HL-60 (cell line): ENCODE data around the gene KRT14.

Experiments
- DNase-seq, 2 experiments: peaks; one replicate each; pipeline ENCODE4 v3.0.0-alpha.2; 2010 to 2020; ENCODE audit warnings: low read depth in 1 of 2, low spot score in 1 of 2
- H3K27ac ChIP-seq: fragments of 250-450 bp; sonication (Bioruptor Pico); replicated peaks from 2 replicates; pipeline ENCODE4 v1.5.1; 2020; ENCODE audit warnings: mild to moderate bottlenecking, moderate library complexity
- H3K27me3 ChIP-seq: fragments of 250-450 bp; sonication (Bioruptor Pico); 2 replicates; pipeline ENCODE4 v1.5.1; 2021; ENCODE audit warnings: mild to moderate bottlenecking, moderate library complexity; ENCODE audit not compliant: insufficient read depth, poor library complexity, severe bottlenecking
- H3K4me3 ChIP-seq: replicated peaks from 2 replicates; pipeline ENCODE4 v1.5.1; 2011; ENCODE audit warnings: mild to moderate bottlenecking, control low read depth, low read length; ENCODE audit not compliant: insufficient read depth
- CTCF ChIP-seq: IDR thresholded peaks from one replicate; pipeline ENCODE4 v1.5.1; 2011; ENCODE audit warnings: low read length, control low read depth, inconsistent platforms; ENCODE audit not compliant: insufficient read depth
- GABPA ChIP-seq: IDR thresholded peaks from 2 replicates; pipeline ENCODE4 v1.6.1; 2012; ENCODE audit warnings: low read depth
- POLR2AphosphoS5 ChIP-seq: IDR thresholded peaks from 2 replicates; pipeline ENCODE4 v1.6.1; 2012; ENCODE audit warnings: low read depth
- REST ChIP-seq: IDR thresholded peaks from 2 replicates; pipeline ENCODE4 v1.6.1; 2012; ENCODE audit warnings: low read depth; ENCODE audit not compliant: insufficient replicate concordance
- SPI1 ChIP-seq: IDR thresholded peaks from 2 replicates; pipeline ENCODE4 v1.6.1; 2012; ENCODE audit warnings: low read depth, mild to moderate bottlenecking, borderline replicate concordance

The KRT14 gene

DNA sequence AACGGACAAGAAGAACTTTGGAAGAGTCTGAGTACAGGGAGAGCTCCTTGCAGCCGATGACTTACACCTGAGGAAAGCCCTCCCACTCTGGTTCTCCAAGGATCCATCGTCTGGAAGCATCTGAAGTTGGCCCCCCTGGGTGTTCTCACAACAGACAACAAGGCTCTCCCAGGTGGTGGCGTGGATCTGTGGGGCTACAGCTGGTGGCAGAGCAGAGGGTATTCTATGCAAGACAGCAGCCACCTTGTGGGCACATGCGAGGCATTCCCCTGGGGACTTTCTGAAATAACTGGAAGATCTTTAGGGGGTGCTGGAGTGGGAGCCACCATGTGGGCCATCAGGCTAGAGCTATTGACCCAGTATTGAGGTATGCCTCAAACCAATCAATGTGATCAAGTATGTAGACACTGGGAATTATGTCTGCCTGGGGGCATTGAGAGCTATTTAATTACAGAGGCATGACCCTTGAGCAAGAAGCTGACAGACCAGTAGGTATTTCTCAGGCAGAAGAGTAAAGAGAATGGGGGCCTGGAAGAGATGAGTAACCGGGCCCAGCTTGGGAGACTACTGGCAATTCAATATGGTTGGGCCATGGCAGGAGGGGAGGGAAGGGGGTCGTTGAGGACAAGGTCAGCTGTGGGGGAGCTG lies 51.7 kb downstream of the KRT14 start:
- no peak overlapping the region for H3K27ac ChIP-seq
- no peak overlapping the region for H3K4me3 ChIP-seq
- TF ChIP-seq CTCF (no peak), POLR2AphosphoS5 (no peak), REST (no peak), GABPA (no peak), SPI1 (no peak)
- DNase-seq, result no peak
- H3K27me3 ChIP-seq, result peaks cover 11% of the 10 kb centered on the region

- H3K27me3 ChIP-seq, result peaks cover 17% of the 10 kb centered on the region
- no peak for DNase-seq
- TF ChIP-seq POLR2AphosphoS5, result no peak
- TF ChIP-seq GABPA, result no peak
- TF ChIP-seq CTCF, result no peak
- no peak for TF ChIP-seq SPI1
- no peak for TF ChIP-seq REST
- no peak overlapping the region for H3K27ac ChIP-seq
- H3K4me3 ChIP-seq, result no peak overlapping the region
Observed at GRCh38 chr17:41533613-41534012, 53.1 kb downstream of the KRT14 start.

GRCh38 chr17:41532947-41533570 lies 53.6 kb downstream of the KRT14 start:
- no peak for DNase-seq
- no peak overlapping the region for H3K27ac ChIP-seq
- TF ChIP-seq REST (no peak), SPI1 (no peak), CTCF (no peak), GABPA (no peak), POLR2AphosphoS5 (no peak)
- no peak overlapping the region for H3K4me3 ChIP-seq
- peaks cover 22% of the 10 kb centered on the region for H3K27me3 ChIP-seq
